B cell (primary cell): ENCODE results near the gene OR4N5. TPM values are rescaled to one million over a fixed set of nuclear protein-coding genes. Genes with fewer than 3 reads are reported as not detected.

Experiments used
- ATAC-seq: fragments of 200-7000 bp; cut with Tn5 transposase; one replicate; pipeline ENCODE4 v1.10.0; 2021; ENCODE audit warnings: low read depth, mild to moderate bottlenecking, moderate number of reproducible peaks, moderate library complexity
- CTCF ChIA-PET: fragments of 350-600 bp; sonication (Branson Sonifier 250); formaldehyde crosslinking; loops from one replicate; lab custom pipeline; 2021; ENCODE audit warnings: antibody characterized with exemption, inconsistent platforms; lab: Charles Lee
- POLR2A ChIA-PET: fragments of 350-600 bp; sonication (Branson Sonifier 250); formaldehyde crosslinking; loops from one replicate; lab custom pipeline; 2021; ENCODE audit warnings: antibody characterized with exemption; lab: Charles Lee
- DNase-seq: peaks from one replicate; pipeline ENCODE4 v3.0.0; 2013
- H2AFZ ChIP-seq: 2 replicates; pipeline ENCODE4 v1.6.1; 2012; ENCODE audit warnings: mild to moderate bottlenecking, low read depth, low read length; ENCODE audit not compliant: insufficient read depth, poor library complexity, severe bottlenecking
- H3K27ac ChIP-seq, 2 donors: 1 replicate in 1 of 2; 2 replicates in 1 of 2; pipeline ENCODE4 v1.5.1; 2012 to 2013; ENCODE audit warnings: low read length in 2 of 2, mild to moderate bottlenecking in 2 of 2, moderate library complexity in 1 of 2
- H3K27me3 ChIP-seq, 4 experiments: fragments of 200-600 bp in 1 of 4; sonication (generic) in 1 of 4; replicated peaks in 1 of 4; 1 replicate in 2 of 4; 2 replicates in 2 of 4; pipeline versions ENCODE4 v1.6.1 to v1.7.0; 2013 to 2016; ENCODE audit warnings: low read length in 3 of 4, mild to moderate bottlenecking in 2 of 4, mixed read lengths in 1 of 4, moderate library complexity in 1 of 4; ENCODE audit not compliant: insufficient read depth in 4 of 4, control insufficient read depth in 3 of 4; ENCODE audit errors: control extremely low read depth in 1 of 4
- H3K36me3 ChIP-seq, 2 experiments: replicated peaks in 1 of 2; 1 replicate in 1 of 2; 2 replicates in 1 of 2; pipeline versions ENCODE4 v1.6.1 to v1.7.1; 2013; ENCODE audit warnings: low read length in 1 of 2; ENCODE audit not compliant: insufficient read depth in 2 of 2, control insufficient read depth in 1 of 2; ENCODE audit errors: control extremely low read depth in 1 of 2, extremely low read depth in 1 of 2
- H3K4me1 ChIP-seq, 2 donors: fragments of 200-600 bp in 1 of 2; sonication (generic) in 1 of 2; 1 replicate in 1 of 2; 2 replicates in 1 of 2; pipeline versions ENCODE4 v1.5.1 to v1.6.1; 2013 to 2017; ENCODE audit warnings: low read length in 2 of 2; ENCODE audit not compliant: control insufficient read depth in 2 of 2, insufficient read depth in 2 of 2
- H3K4me2 ChIP-seq: replicated peaks from 2 replicates; pipeline ENCODE3; 2012; ENCODE audit warnings: mild to moderate bottlenecking, low read depth, low read length; ENCODE audit not compliant: poor library complexity, severe bottlenecking
- H3K4me3 ChIP-seq, 5 experiments: fragments of 200-600 bp in 1 of 5; sonication (generic) in 1 of 5; 1 replicate in 3 of 5; 2 replicates in 2 of 5; pipeline versions ENCODE4 v1.5.1 to v1.7.0; 2011 to 2016; ENCODE audit warnings: low read length in 4 of 5, mild to moderate bottlenecking in 4 of 5, low read depth in 2 of 5, control low read depth in 1 of 5, moderate library complexity in 1 of 5; ENCODE audit not compliant: insufficient read depth in 1 of 5; ENCODE audit errors: control extremely low read depth in 1 of 5, extremely low read depth in 1 of 5
- H3K79me2 ChIP-seq: fragments of 200-600 bp; sonication (generic); one replicate; pipeline ENCODE4 v1.6.0; 2016; ENCODE audit warnings: low read length; ENCODE audit not compliant: control insufficient read depth, insufficient read depth
- H3K9ac ChIP-seq: fragments of 200-600 bp; sonication (generic); 2 replicates; pipeline ENCODE4 v1.6.1; 2017; ENCODE audit warnings: mild to moderate bottlenecking, low read length, moderate library complexity
- H3K9me3 ChIP-seq, 3 donors: one replicate each; pipeline versions ENCODE4 v1.6.1 to v1.7.1; 2013; ENCODE audit warnings: low read length in 2 of 3; ENCODE audit not compliant: control insufficient read depth in 2 of 3, insufficient read depth in 1 of 3; ENCODE audit errors: control extremely low read depth in 1 of 3
- H4K20me1 ChIP-seq: 2 replicates; pipeline ENCODE4 v1.6.0; 2012; ENCODE audit warnings: mild to moderate bottlenecking, low read length; ENCODE audit not compliant: insufficient read depth, control insufficient read depth, poor library complexity, severe bottlenecking
- H3K27ac Mint-ChIP-seq: one replicate; pipeline ENCODE4 v1.8.0; 2021; ENCODE audit warnings: mixed read lengths
- H3K27me3 Mint-ChIP-seq: one replicate; pipeline ENCODE4 v1.8.0; 2021; ENCODE audit warnings: mixed read lengths
- H3K4me1 Mint-ChIP-seq: one replicate; pipeline ENCODE4 v1.8.0; 2021; ENCODE audit warnings: mixed read lengths
- H3K4me3 Mint-ChIP-seq: one replicate; pipeline ENCODE4 v1.8.0; 2021; ENCODE audit warnings: mixed read lengths
- H3K9me3 Mint-ChIP-seq: one replicate; pipeline ENCODE4 v1.8.0; 2022; ENCODE audit warnings: mixed read lengths; ENCODE audit not compliant: insufficient read depth
- CTCF ChIP-seq: fragments of 200-600 bp; IDR thresholded peaks from one replicate; pipeline ENCODE4 v1.8.0; 2022; ENCODE audit warnings: antibody characterized with exemption, mild to moderate bottlenecking
- EZH2 ChIP-seq: IDR thresholded peaks from 2 replicates; pipeline ENCODE4 v1.6.1; 2012; ENCODE audit warnings: borderline replicate concordance, low read depth, mild to moderate bottlenecking, moderate library complexity, low read length; ENCODE audit not compliant: insufficient read depth, poor library complexity, severe bottlenecking
- WGBS: methylation state at CpG from one replicate; pipeline ENCODE4 v1.1.5; 2013; ENCODE audit warnings: missing lambda C conversion rate; ENCODE audit not compliant: insufficient coverage; 5-methylcytosine and 5-hydroxymethylcytosine counted together
- intact Hi-C: fragments of 100-400 bp; cut with micrococcal nuclease; formaldehyde crosslinking; loops from one replicate; pipeline ENCODE4 v1.10.0; 2022
- polyA minus RNA-seq: library from RNA; depleted of rRNA, polyadenylated mRNA; stranded (reverse); fragments of >200 nt; gene quantifications from 2 replicates; pipeline ENCODE4 v1.2.3, GENCODE V29; 2012
- polyA plus RNA-seq: library from polyadenylated mRNA; depleted of rRNA; stranded (reverse); fragments of >200 nt; gene quantifications from 2 replicates; pipeline ENCODE4 v1.2.3, GENCODE V29; 2012
- total RNA-seq, 2 donors: library from RNA; stranded (reverse); fragments of 120-200 nt in 1 of 2; gene quantifications; 1 replicate in 1 of 2; 2 replicates in 1 of 2; pipeline versions ENCODE4 v1.2.3 to v1.2.4, GENCODE V29; 2013 to 2022

The OR4N5 gene
- total RNA-seq = not detected in 2 replicates
- total RNA-seq (2013) = not detected
- polyA plus RNA-seq = not detected in 2 replicates
- not detected in 2 replicates for polyA minus RNA-seq

GRCh38 chr14:20138520-20138919 lies at the start of gene OR4N5:
TSS of gene OR4N5 (plus strand) at chr14:20138820. CDS start at chr14:20143736, 4,916 bp downstream.
- Mint-ChIP-seq H3K27me3 (peaks cover 21% of the 10 kb centered on the region), H3K9me3 (no peaks in the 10 kb centered on the region), H3K4me1 (no peaks in the 10 kb centered on the region), H3K4me3 (no peak within 1 kb of the TSS), H3K27ac (no peak within 1 kb of the TSS)
- intact Hi-C loops = no loop called here
- no peak within 1 kb of the TSS for H3K4me2 ChIP-seq
- no peaks in the 10 kb centered on the region for H4K20me1 ChIP-seq
- no CpG with 5 or more reads among the region's 2 CpGs for WGBS
- H3K4me3 ChIP-seq = no peak within 1 kb of the TSS
- TF ChIP-seq CTCF (no peak), EZH2 (no peak)
- CTCF ChIA-PET = no interaction called here
- POLR2A ChIA-PET = no interaction called here
- peaks cover 0 to 3% (median 0%) of the 10 kb centered on the region in 4 experiments for H3K27me3 ChIP-seq
- no peaks in the 10 kb centered on the region for H3K36me3 ChIP-seq
- no peaks in the 10 kb centered on the region for H3K79me2 ChIP-seq
- H3K4me1 ChIP-seq = no peaks in the 10 kb centered on the region
- no peak within 1 kb of the TSS for H3K27ac ChIP-seq
- DNase-seq (no peak), ATAC-seq (no peak)
- H2AFZ ChIP-seq = no peak within 1 kb of the TSS
- no peaks in the 10 kb centered on the region for H3K9me3 ChIP-seq
- H3K9ac ChIP-seq = no peak within 1 kb of the TSS

- Histone ChIP-seq H3K9ac (no peak overlapping the region), H2AFZ (no peak overlapping the region), H3K4me2 (no peak overlapping the region), H3K4me1 (no peaks in the 10 kb centered on the region), H3K79me2 (no peaks in the 10 kb centered on the region), H3K27ac (no peak overlapping the region), H3K27me3 (peaks cover 0 to 3% (median 0%) of the 10 kb centered on the region in 4 experiments), H3K4me3 (no peak overlapping the region), H3K36me3 (no peaks in the 10 kb centered on the region), H3K9me3 (peaks cover 0 to 1% (median 0%) of the 10 kb centered on the region in 3 donors), H4K20me1 (no peaks in the 10 kb centered on the region)
- ChIA-PET CTCF (interaction anchor here (0.6 kb wide), 1 partner anchor 597 kb away, joined by 3 read pairs; no protein-coding TSS in a partner anchor), POLR2A (no interaction called here)
- Mint-ChIP-seq H3K9me3 (no peaks in the 10 kb centered on the region), H3K4me3 (no peak overlapping the region), H3K27ac (no peak overlapping the region), H3K4me1 (no peaks in the 10 kb centered on the region), H3K27me3 (no peaks in the 10 kb centered on the region)
- WGBS = 10% methylated on average over 2 of the region's 4 CpGs
- intact Hi-C loops = no loop called here
- DNase-seq = no peak
- TF ChIP-seq EZH2 (no peak), CTCF (no peak)
- no peak for ATAC-seq
Measured at GRCh38 chr14:20092050-20092449, 46.6 kb upstream of the OR4N5 start.
